GM18858 (cell line): Measurements from ENCODE around the gene IL2RA.
"Not testable (repeated sequence)": the region's sequence is repeated elsewhere in the genome, so short reads cannot be mapped to it uniquely, and the experiment has no call there.

ENCODE experiments used
- ATAC-seq: cut with Tn5 transposase; IDR thresholded peaks from one replicate; pipeline ENCODE4 v1.9.1; 2021; ENCODE audit not compliant: unreplicated experiment

Gene IL2RA

GRCh38 chr10:6017781-6018354, 44.3 kb downstream of the IL2RA start:
- ATAC-seq = no peak

GRCh38 chr10:6014241-6014761, 47.9 kb downstream of the IL2RA start:
- peak; percentile 47 for ATAC-seq

GRCh38 chr10:6013413-6014192, 48.6 kb downstream of the IL2RA start:
- ATAC-seq = no peak

GRCh38 chr10:6012121-6012905, 49.9 kb downstream of the IL2RA start:
- no peak for ATAC-seq

GRCh38 chr10:6011558-6011957, 50.6 kb downstream of the IL2RA start:
- ATAC-seq = no peak

GRCh38 chr10:6010569-6010968, 51.6 kb downstream of the IL2RA start:
- ATAC-seq = no peak

- no peak for ATAC-seq
These were observed 52.2 kb downstream of the IL2RA start for GRCh38 chr10:6009961-6010360.

- ATAC-seq = no peak
These were observed 53.0 kb downstream of the IL2RA start for GRCh38 chr10:6009150-6009549.

- no peak for ATAC-seq
These were observed 53.5 kb downstream of the IL2RA start for GRCh38 chr10:6008497-6009142.

- ATAC-seq = no peak
These were observed 55.2 kb downstream of the IL2RA start for GRCh38 chr10:6006991-6007390.

GRCh38 chr10:6006546-6006945, 55.6 kb downstream of the IL2RA start:
- ATAC-seq = no peak

GRCh38 chr10:6005856-6006395, 56.2 kb downstream of the IL2RA start:
- ATAC-seq = no peak

- ATAC-seq = not testable (repeated sequence)
These were observed 56.9 kb downstream of the IL2RA start for GRCh38 chr10:6005161-6005804.

- ATAC-seq = peak; percentile 63
These were observed 59.2 kb downstream of the IL2RA start for GRCh38 chr10:6002809-6003510.

GRCh38 chr10:5999440-6000165, 62.6 kb downstream of the IL2RA start:
- no peak for ATAC-seq

GRCh38 chr10:5996696-5997095, 65.5 kb downstream of the IL2RA start:
- no peak for ATAC-seq

- no peak for ATAC-seq
These were observed 69.8 kb downstream of the IL2RA start for GRCh38 chr10:5992398-5992797.

- no peak for ATAC-seq
These were observed 70.5 kb downstream of the IL2RA start for GRCh38 chr10:5991708-5992107.

- ATAC-seq = no peak
These were observed 72.4 kb downstream of the IL2RA start for GRCh38 chr10:5989756-5990155.
